Measurements from ENCODE around the gene DRGX.

The DRGX gene

GRCh38 chr10:49396666-49396999, 744 bp upstream of the DRGX start:
- no peaks in the 10 kb centered on the region for H3K9me3 Mint-ChIP-seq
- H3K4me1 Mint-ChIP-seq: peaks cover 19% of the 10 kb centered on the region
- no peak overlapping the region for H3K27ac Mint-ChIP-seq
- peaks cover 90% of the 10 kb centered on the region for H3K27me3 Mint-ChIP-seq
- H3K4me3 Mint-ChIP-seq: no peak overlapping the region
- no peaks in the 10 kb centered on the region for H3K36me3 Mint-ChIP-seq
- no peak for ATAC-seq

DNA sequence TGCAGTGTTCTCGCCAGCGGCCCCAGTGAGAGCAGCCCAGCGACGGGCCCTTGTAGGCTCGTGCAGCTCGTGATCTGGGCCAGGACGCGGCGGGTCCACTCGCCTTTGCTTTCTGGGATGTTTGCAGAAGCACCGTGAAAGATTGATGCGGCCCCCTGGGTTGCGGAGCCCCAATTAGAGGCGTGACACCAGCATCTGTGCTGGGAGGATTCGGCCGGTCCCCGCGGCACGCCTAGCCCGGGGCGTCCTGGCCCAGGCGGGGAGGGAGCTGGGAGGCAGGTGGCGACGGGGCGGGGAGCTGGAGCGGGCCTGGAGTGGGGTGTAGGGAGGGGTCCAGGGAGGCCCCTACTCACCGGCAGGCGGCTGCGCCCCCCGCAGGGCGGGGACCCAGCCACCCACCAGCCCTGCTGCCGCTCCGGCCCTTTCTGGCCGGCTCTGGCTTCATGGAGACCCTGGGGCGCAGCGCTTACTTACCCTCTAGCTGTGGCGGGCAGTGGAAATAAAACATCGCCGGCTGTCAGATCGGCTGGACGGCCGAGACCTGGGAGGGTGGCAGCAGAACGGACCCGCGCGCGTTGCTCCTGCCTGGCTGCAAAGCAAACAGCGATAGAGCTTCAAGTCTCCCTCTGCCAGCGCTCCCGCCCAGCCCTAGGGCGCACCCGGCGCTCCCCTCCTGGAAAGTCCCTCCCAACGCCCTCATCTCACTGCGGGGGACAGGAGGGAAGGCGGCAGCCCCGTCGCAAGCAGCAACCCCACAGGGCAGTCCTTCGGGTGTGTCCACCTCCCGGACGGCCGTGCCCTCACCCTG, 752 bp downstream of the DRGX start:
- peak; percentile 27 for ATAC-seq
- Mint-ChIP-seq H3K27me3 (peaks cover 93% of the 10 kb centered on the region), H3K36me3 (no peaks in the 10 kb centered on the region), H3K4me3 (peak overlapping the region; percentile 39), H3K9me3 (no peaks in the 10 kb centered on the region), H3K27ac (no peak overlapping the region), H3K4me1 (peaks cover 19% of the 10 kb centered on the region)

DNA sequence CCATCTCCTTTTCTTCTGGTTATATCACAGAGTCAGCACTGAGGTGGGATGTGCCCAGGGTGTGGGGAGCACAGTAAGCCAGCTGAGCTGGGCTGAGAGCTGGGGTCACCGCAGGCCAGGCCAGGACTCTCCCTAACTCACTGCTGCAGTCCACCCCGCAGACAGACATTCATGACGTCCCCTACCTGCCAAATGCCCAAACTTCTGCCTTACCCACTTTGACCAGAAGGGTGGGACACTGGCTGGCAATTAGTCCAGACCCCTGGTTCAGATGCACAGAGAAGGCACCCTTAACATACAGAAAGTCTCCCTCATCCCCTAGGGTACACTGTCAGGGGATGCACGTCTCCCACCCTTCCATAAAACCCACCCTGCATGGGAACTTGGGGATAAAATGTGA, 2.1 kb downstream of the DRGX start:
- Mint-ChIP-seq H3K4me1 (peaks cover 18% of the 10 kb centered on the region), H3K9me3 (no peaks in the 10 kb centered on the region), H3K36me3 (no peaks in the 10 kb centered on the region), H3K4me3 (no peak overlapping the region), H3K27ac (no peak overlapping the region), H3K27me3 (peaks cover 96% of the 10 kb centered on the region)
- ATAC-seq: no peak

DNA sequence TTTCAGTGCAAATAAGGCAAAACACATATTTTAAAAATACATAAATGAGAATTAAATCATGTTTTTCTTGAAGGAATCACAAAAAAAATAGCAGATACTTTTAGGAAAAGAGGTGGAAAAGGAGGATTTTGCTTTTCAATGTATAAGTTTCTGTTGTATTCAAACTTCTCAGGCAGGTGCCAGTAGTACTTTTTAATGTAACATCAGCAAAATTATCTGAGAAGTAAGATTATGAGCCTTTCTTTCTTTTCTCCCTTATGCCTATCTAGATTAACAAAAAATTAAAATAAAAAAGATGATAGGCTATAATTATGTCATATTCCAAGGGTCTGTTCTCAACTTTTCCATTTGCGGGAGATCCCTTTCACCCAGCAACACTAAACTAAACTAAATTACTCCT, 2.6 kb downstream of the DRGX start:
- peaks cover 14% of the 10 kb centered on the region for H3K4me1 Mint-ChIP-seq

DNA sequence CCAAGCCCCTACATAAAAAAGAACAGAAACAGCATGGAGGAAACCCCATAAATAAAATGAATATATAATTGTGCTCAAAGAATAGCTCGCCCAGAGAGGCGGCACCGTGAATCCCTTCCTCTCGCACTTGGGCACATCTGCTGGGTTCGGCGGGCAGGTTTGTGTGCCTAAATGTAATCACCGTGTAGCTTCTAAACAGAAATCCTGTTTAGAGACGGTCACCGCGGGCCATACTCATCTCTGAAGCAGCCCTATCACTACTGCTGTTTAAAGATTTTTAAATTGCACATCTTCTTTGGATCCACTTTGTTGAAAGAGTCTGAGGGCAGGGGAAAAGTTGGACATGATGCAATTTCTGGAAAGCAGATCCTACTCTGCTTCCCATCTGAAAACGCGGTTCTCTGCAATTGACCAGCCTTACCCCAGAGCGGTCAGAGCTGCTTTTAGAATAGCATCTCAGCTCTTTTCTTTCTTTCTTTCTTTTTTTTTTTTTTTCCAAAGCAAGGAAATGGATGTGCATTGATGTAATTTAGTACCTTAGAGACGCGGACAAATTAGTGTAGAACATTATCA, 6.4 kb downstream of the DRGX start:
- Mint-ChIP-seq H3K27ac (no peak overlapping the region), H3K27me3 (peaks cover 83% of the 10 kb centered on the region), H3K4me3 (no peak overlapping the region)

More for the DNA sequence above, 2.6 kb downstream of the DRGX start:
- peaks cover 96% of the 10 kb centered on the region for H3K27me3 Mint-ChIP-seq
- H3K4me3 Mint-ChIP-seq: no peak overlapping the region
- no peaks in the 10 kb centered on the region for H3K9me3 Mint-ChIP-seq
- H3K36me3 Mint-ChIP-seq: no peaks in the 10 kb centered on the region
- no peak for ATAC-seq
- no peak overlapping the region for H3K27ac Mint-ChIP-seq

DNA sequence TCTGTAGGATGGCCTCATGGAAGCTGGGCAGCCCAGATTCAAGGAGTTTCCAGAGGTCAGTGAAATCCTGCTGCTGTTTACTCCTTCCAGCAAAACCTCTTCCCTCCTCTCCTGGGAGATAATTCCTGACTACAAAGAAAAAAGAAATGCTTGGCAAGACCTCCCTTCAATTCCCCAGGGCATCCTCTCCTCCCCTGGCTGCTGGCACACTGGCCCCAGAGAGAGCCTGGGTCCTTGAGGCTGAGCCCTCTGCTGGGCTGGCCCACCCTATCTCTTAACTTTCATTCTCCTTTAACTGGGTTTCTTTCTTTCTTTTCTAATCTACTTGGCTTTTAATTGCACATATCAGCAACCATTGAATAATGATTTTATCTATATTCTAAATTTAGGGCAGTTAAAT, 7.7 kb downstream of the DRGX start:
- no peaks in the 10 kb centered on the region for H3K9me3 Mint-ChIP-seq
- ATAC-seq: no peak
- no peaks in the 10 kb centered on the region for H3K36me3 Mint-ChIP-seq
- no peak overlapping the region for H3K27ac Mint-ChIP-seq
- H3K4me3 Mint-ChIP-seq: no peak overlapping the region
- peaks cover 82% of the 10 kb centered on the region for H3K27me3 Mint-ChIP-seq
- H3K4me1 Mint-ChIP-seq: no peaks in the 10 kb centered on the region

More for the DNA sequence above, 6.4 kb downstream of the DRGX start:
- no peaks in the 10 kb centered on the region for H3K36me3 Mint-ChIP-seq
- no peaks in the 10 kb centered on the region for H3K9me3 Mint-ChIP-seq
- no peak for ATAC-seq
- peaks cover under 1% of the 10 kb centered on the region for H3K4me1 Mint-ChIP-seq

- Mint-ChIP-seq H3K27ac (no peak overlapping the region), H3K4me3 (no peak overlapping the region), H3K4me1 (no peaks in the 10 kb centered on the region), H3K27me3 (peaks cover 78% of the 10 kb centered on the region), H3K9me3 (no peaks in the 10 kb centered on the region), H3K36me3 (no peaks in the 10 kb centered on the region)
- no peak for ATAC-seq
Observed at GRCh38 chr10:49387071-49387470, 8.8 kb downstream of the DRGX start.

- no peaks in the 10 kb centered on the region for H3K36me3 Mint-ChIP-seq
- no peak overlapping the region for H3K4me3 Mint-ChIP-seq
- H3K27me3 Mint-ChIP-seq: peaks cover 70% of the 10 kb centered on the region
- H3K9me3 Mint-ChIP-seq: no peaks in the 10 kb centered on the region
- no peak for ATAC-seq
- H3K27ac Mint-ChIP-seq: no peak overlapping the region
- H3K4me1 Mint-ChIP-seq: no peaks in the 10 kb centered on the region
Observed at GRCh38 chr10:49385939-49386922, 9.7 kb downstream of the DRGX start.

- H3K27me3 Mint-ChIP-seq: peaks cover 52% of the 10 kb centered on the region
- no peaks in the 10 kb centered on the region for H3K9me3 Mint-ChIP-seq
- no peaks in the 10 kb centered on the region for H3K4me1 Mint-ChIP-seq
- ATAC-seq: peak; percentile 9
- H3K27ac Mint-ChIP-seq: no peak overlapping the region
- H3K36me3 Mint-ChIP-seq: no peaks in the 10 kb centered on the region
- H3K4me3 Mint-ChIP-seq: no peak overlapping the region
Observed at GRCh38 chr10:49384268-49384953, 11.5 kb downstream of the DRGX start.

DNA sequence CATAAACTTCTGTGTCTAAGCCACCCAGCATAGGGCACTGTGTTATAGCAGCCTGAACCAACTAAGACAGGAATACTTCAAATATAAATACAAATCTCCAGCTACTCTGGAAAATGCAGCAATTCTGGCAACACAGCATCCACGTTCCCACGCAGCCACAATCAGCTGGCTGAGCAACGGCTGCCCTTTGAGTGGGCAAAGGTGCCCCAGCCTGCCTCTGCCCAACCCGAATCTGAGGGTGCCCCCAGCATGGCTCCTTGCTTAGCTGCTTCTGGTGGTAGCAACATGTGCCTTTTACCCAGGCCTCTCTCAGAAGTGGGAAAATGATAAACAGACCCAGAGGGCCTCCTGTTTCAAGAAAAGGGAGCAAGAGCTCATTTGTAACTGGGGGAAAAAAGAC, 12.0 kb downstream of the DRGX start:
- peaks cover 47% of the 10 kb centered on the region for H3K27me3 Mint-ChIP-seq
- no peaks in the 10 kb centered on the region for H3K36me3 Mint-ChIP-seq
- no peaks in the 10 kb centered on the region for H3K9me3 Mint-ChIP-seq
- H3K4me1 Mint-ChIP-seq: no peaks in the 10 kb centered on the region
- ATAC-seq: no peak
- H3K4me3 Mint-ChIP-seq: no peak overlapping the region
- H3K27ac Mint-ChIP-seq: no peak overlapping the region

DNA sequence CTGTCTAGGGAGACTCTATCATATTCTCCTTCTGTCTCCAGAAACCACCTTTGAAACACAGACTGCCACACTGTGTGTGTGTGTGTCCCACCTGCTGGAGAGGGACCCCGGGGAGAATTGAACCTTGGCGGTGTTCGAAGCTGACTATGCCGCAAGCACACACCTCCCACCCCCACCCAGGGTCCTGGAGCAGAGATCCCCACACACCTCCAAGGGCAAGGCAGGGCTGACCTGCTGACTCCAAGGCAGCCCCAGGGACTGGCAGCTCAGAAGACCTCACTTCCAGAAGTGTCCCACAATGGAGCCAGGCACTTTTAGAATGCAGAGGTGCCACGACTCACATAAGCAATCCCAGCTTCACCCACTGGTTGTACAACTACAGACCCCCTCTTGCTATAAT, 13.1 kb downstream of the DRGX start:
- Mint-ChIP-seq H3K36me3 (no peaks in the 10 kb centered on the region), H3K4me3 (no peak overlapping the region), H3K9me3 (no peaks in the 10 kb centered on the region), H3K4me1 (no peaks in the 10 kb centered on the region), H3K27me3 (peaks cover 37% of the 10 kb centered on the region), H3K27ac (no peak overlapping the region)
- no peak for ATAC-seq

DNA sequence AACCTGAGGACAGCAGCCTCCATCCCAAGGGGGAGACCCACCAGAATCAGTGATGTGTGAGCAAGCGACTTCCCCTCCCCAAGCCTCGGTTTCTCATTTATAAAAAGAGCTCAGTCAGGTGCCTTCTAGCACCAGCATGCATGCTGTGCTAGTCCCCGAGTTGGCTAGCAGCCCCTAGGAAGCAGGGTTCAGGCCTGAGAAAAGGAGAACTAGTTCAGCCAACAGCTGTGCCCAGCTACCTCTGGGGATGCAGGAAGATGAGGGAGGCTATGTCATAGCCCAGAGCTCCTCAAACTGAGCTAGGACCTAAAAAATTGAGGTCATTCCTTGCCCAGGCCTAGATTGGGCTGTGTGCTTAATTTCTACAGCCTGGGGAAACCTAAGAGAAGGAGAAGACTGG, 13.7 kb downstream of the DRGX start:
- Mint-ChIP-seq H3K4me3 (no peak overlapping the region), H3K27ac (no peak overlapping the region), H3K9me3 (no peaks in the 10 kb centered on the region), H3K27me3 (peaks cover 36% of the 10 kb centered on the region), H3K4me1 (no peaks in the 10 kb centered on the region), H3K36me3 (no peaks in the 10 kb centered on the region)
- ATAC-seq: no peak

GRCh38 chr10:49381111-49381900, 14.6 kb downstream of the DRGX start:
- no peak for ATAC-seq

GRCh38 chr10:49379596-49380410, 16.1 kb downstream of the DRGX start:
- ATAC-seq: peak; percentile 38
- H3K27me3 Mint-ChIP-seq: peaks cover 28% of the 10 kb centered on the region
- no peak overlapping the region for H3K27ac Mint-ChIP-seq
- H3K4me1 Mint-ChIP-seq: no peaks in the 10 kb centered on the region
- H3K4me3 Mint-ChIP-seq: no peak overlapping the region
- no peaks in the 10 kb centered on the region for H3K9me3 Mint-ChIP-seq
- no peaks in the 10 kb centered on the region for H3K36me3 Mint-ChIP-seq

More at GRCh38 chr10:49381111-49381900, 14.6 kb downstream of the DRGX start:
- H3K27ac Mint-ChIP-seq: no peak overlapping the region
- no peak overlapping the region for H3K4me3 Mint-ChIP-seq
- peaks cover 36% of the 10 kb centered on the region for H3K27me3 Mint-ChIP-seq
- H3K4me1 Mint-ChIP-seq: no peaks in the 10 kb centered on the region
- H3K9me3 Mint-ChIP-seq: no peaks in the 10 kb centered on the region
- H3K36me3 Mint-ChIP-seq: no peaks in the 10 kb centered on the region
